ENCODE results near the gene TNS3. TPM values are rescaled to one million over a fixed set of nuclear protein-coding genes. Genes with fewer than 3 reads are reported as not detected.
"Not testable (repeated sequence)": the region's sequence is repeated elsewhere in the genome, so short reads cannot be mapped to it uniquely, and the experiment has no call there.

The TNS3 gene
- total RNA-seq, 2 experiments from 2014 or later, result 0.12 to 0.52 TPM

- Mint-ChIP-seq H3K9me3 (peaks cover 2% of the 10 kb centered on the region), H3K27me3 (no peaks in the 10 kb centered on the region), H3K27ac (no peak overlapping the region), H3K36me3 (no peaks in the 10 kb centered on the region), H3K4me3 (no peak overlapping the region), H3K4me1 (peaks cover 4% of the 10 kb centered on the region)
- DNase-seq, result no peak
Observed at GRCh38 chr7:47268851-47269836, 312.8 kb downstream of the TNS3 start.

GRCh38 chr7:47267346-47267745, 314.6 kb downstream of the TNS3 start:
- Mint-ChIP-seq H3K4me1 (peaks cover 4% of the 10 kb centered on the region), H3K36me3 (no peaks in the 10 kb centered on the region)

GRCh38 chr7:47266799-47267198, 315.1 kb downstream of the TNS3 start:
- Mint-ChIP-seq H3K27me3 (no peaks in the 10 kb centered on the region), H3K4me1 (peaks cover 4% of the 10 kb centered on the region), H3K27ac (no peak overlapping the region), H3K36me3 (no peaks in the 10 kb centered on the region), H3K4me3 (no peak overlapping the region), H3K9me3 (peaks cover 2% of the 10 kb centered on the region)
- no peak for DNase-seq

More at GRCh38 chr7:47267346-47267745, 314.6 kb downstream of the TNS3 start:
- no peak overlapping the region for H3K27ac Mint-ChIP-seq
- H3K9me3 Mint-ChIP-seq, result peaks cover 2% of the 10 kb centered on the region
- no peak overlapping the region for H3K4me3 Mint-ChIP-seq
- H3K27me3 Mint-ChIP-seq, result no peaks in the 10 kb centered on the region
- no peak for DNase-seq

- Mint-ChIP-seq H3K9me3 (no peaks in the 10 kb centered on the region), H3K27ac (no peak overlapping the region), H3K27me3 (no peaks in the 10 kb centered on the region), H3K36me3 (no peaks in the 10 kb centered on the region), H3K4me3 (no peak overlapping the region), H3K4me1 (no peaks in the 10 kb centered on the region)
- DNase-seq, result peak; percentile 43
Observed at GRCh38 chr7:47266131-47266706, 315.7 kb downstream of the TNS3 start.

GRCh38 chr7:47265621-47266020, 316.3 kb downstream of the TNS3 start:
- Mint-ChIP-seq H3K27me3 (no peaks in the 10 kb centered on the region), H3K4me3 (no peak overlapping the region), H3K27ac (no peak overlapping the region), H3K4me1 (no peaks in the 10 kb centered on the region), H3K9me3 (no peaks in the 10 kb centered on the region), H3K36me3 (no peaks in the 10 kb centered on the region)
- no peak for DNase-seq

- Mint-ChIP-seq H3K36me3 (no peaks in the 10 kb centered on the region), H3K9me3 (no peaks in the 10 kb centered on the region), H3K27me3 (no peaks in the 10 kb centered on the region), H3K4me3 (no peak overlapping the region), H3K4me1 (no peaks in the 10 kb centered on the region), H3K27ac (no peak overlapping the region)
- DNase-seq, result no peak
Observed at GRCh38 chr7:47264021-47264651, 317.8 kb downstream of the TNS3 start.

GRCh38 chr7:47262881-47263280, 319.0 kb downstream of the TNS3 start:
- Mint-ChIP-seq H3K4me1 (no peaks in the 10 kb centered on the region), H3K27me3 (no peaks in the 10 kb centered on the region), H3K4me3 (no peak overlapping the region), H3K36me3 (no peaks in the 10 kb centered on the region), H3K9me3 (no peaks in the 10 kb centered on the region), H3K27ac (no peak overlapping the region)
- DNase-seq, result no peak

- H3K36me3 Mint-ChIP-seq, H3K4me3 Mint-ChIP-seq, H3K27ac Mint-ChIP-seq, H3K4me1 Mint-ChIP-seq, H3K9me3 Mint-ChIP-seq, DNase-seq, H3K27me3 Mint-ChIP-seq: not testable (repeated sequence)
Observed at GRCh38 chr7:47262160-47262559, 319.8 kb downstream of the TNS3 start.

- Mint-ChIP-seq H3K4me3 (no peak overlapping the region), H3K9me3 (no peaks in the 10 kb centered on the region)
Observed at GRCh38 chr7:47260270-47260669, 321.6 kb downstream of the TNS3 start.

GRCh38 chr7:47259682-47260081, 322.2 kb downstream of the TNS3 start:
- Mint-ChIP-seq H3K27me3 (peaks cover 21% of the 10 kb centered on the region), H3K9me3 (no peaks in the 10 kb centered on the region), H3K4me1 (peaks cover 2% of the 10 kb centered on the region), H3K4me3 (no peak overlapping the region), H3K36me3 (no peaks in the 10 kb centered on the region), H3K27ac (no peak overlapping the region)
- DNase-seq, result no peak

More at GRCh38 chr7:47260270-47260669, 321.6 kb downstream of the TNS3 start:
- peaks cover 18% of the 10 kb centered on the region for H3K27me3 Mint-ChIP-seq
- H3K27ac Mint-ChIP-seq, result no peak overlapping the region
- no peak for DNase-seq
- H3K36me3 Mint-ChIP-seq, result no peaks in the 10 kb centered on the region
- H3K4me1 Mint-ChIP-seq, result peaks cover 2% of the 10 kb centered on the region

GRCh38 chr7:47258798-47259197, 323.1 kb downstream of the TNS3 start:
- Mint-ChIP-seq H3K4me3 (no peak overlapping the region), H3K4me1 (peaks cover 3% of the 10 kb centered on the region), H3K36me3 (no peaks in the 10 kb centered on the region), H3K27me3 (peaks cover 21% of the 10 kb centered on the region), H3K9me3 (no peaks in the 10 kb centered on the region), H3K27ac (no peak overlapping the region)
- DNase-seq, result no peak

- no peaks in the 10 kb centered on the region for H3K36me3 Mint-ChIP-seq
- H3K27me3 Mint-ChIP-seq, result peaks cover 31% of the 10 kb centered on the region
- no peak overlapping the region for H3K27ac Mint-ChIP-seq
- no peak overlapping the region for H3K4me3 Mint-ChIP-seq
- H3K4me1 Mint-ChIP-seq, result peaks cover 9% of the 10 kb centered on the region
- peaks cover 2% of the 10 kb centered on the region for H3K9me3 Mint-ChIP-seq
- DNase-seq, result no peak
Observed at GRCh38 chr7:47256016-47256415, 325.9 kb downstream of the TNS3 start.

GRCh38 chr7:47255441-47255840, 326.5 kb downstream of the TNS3 start:
- Mint-ChIP-seq H3K27me3 (peaks cover 31% of the 10 kb centered on the region), H3K4me1 (peaks cover 9% of the 10 kb centered on the region), H3K36me3 (no peaks in the 10 kb centered on the region), H3K27ac (no peak overlapping the region), H3K4me3 (no peak overlapping the region), H3K9me3 (peaks cover 2% of the 10 kb centered on the region)
- DNase-seq, result no peak

GRCh38 chr7:47255007-47255406, 326.9 kb downstream of the TNS3 start:
- peaks cover 2% of the 10 kb centered on the region for H3K9me3 Mint-ChIP-seq
- H3K27me3 Mint-ChIP-seq, result peaks cover 31% of the 10 kb centered on the region
- no peak overlapping the region for H3K27ac Mint-ChIP-seq
- peaks cover 9% of the 10 kb centered on the region for H3K4me1 Mint-ChIP-seq
- no peak overlapping the region for H3K4me3 Mint-ChIP-seq
- no peaks in the 10 kb centered on the region for H3K36me3 Mint-ChIP-seq
- no peak for DNase-seq
